GM12878 (cell line): ENCODE data around the gene ADIPOR1.

Experiments
- CEBPB ChIP-seq, 2 experiments: fragments of 150-350 bp in 1 of 2; IDR thresholded peaks; 2 replicates each; pipeline ENCODE4 v1.6.1; 2012 to 2014; ENCODE audit warnings: low read depth in 2 of 2, low read length in 2 of 2, borderline replicate concordance in 1 of 2, inconsistent platforms in 1 of 2
- CTCF ChIP-seq, 3 experiments: IDR thresholded peaks in 2 of 3; conservative IDR thresholded peaks in 1 of 3; 2 replicates each; pipeline ENCODE4 v1.5.1; 2011; ENCODE audit warnings: low read depth in 3 of 3, low read length in 3 of 3, mild to moderate bottlenecking in 3 of 3, control low read depth in 2 of 3, moderate library complexity in 2 of 3, inconsistent platforms in 1 of 3, mixed read lengths in 1 of 3; ENCODE audit not compliant: control insufficient read depth in 2 of 3, insufficient read depth in 1 of 3; ENCODE audit errors: extremely low read depth in 1 of 3
- KDM1A ChIP-seq: fragments of 200-600 bp; sonication (generic); IDR thresholded peaks from 2 replicates; pipeline ENCODE4 v1.6.1; 2016; ENCODE audit warnings: borderline replicate concordance
- NBN ChIP-seq: fragments of 450-650 bp; IDR thresholded peaks from 2 replicates; pipeline ENCODE4 v1.6.1; 2016
- NFYB ChIP-seq: IDR thresholded peaks from 2 replicates; pipeline ENCODE4 v1.6.1; 2011; ENCODE audit warnings: low read depth, mild to moderate bottlenecking, low read length, improper control_type of control experiment, moderate library complexity; ENCODE audit not compliant: insufficient read depth
- TF ChIP-seq, protein P1 (sequence below): IDR thresholded peaks from 2 replicates; pipeline ENCODE4 v1.6.1; 2012; ENCODE audit warnings: mild to moderate bottlenecking, low read depth, low read length
- TF ChIP-seq, protein P2 (sequence below): IDR thresholded peaks from 2 replicates; pipeline ENCODE4 v1.6.1; 2012; ENCODE audit warnings: low read depth, low read length, improper control_type of control experiment
- TF ChIP-seq, protein P3 (sequence below): IDR thresholded peaks from 2 replicates; pipeline ENCODE4 v1.6.1; 2012; ENCODE audit warnings: low read depth, low read length, improper control_type of control experiment

DNA sequence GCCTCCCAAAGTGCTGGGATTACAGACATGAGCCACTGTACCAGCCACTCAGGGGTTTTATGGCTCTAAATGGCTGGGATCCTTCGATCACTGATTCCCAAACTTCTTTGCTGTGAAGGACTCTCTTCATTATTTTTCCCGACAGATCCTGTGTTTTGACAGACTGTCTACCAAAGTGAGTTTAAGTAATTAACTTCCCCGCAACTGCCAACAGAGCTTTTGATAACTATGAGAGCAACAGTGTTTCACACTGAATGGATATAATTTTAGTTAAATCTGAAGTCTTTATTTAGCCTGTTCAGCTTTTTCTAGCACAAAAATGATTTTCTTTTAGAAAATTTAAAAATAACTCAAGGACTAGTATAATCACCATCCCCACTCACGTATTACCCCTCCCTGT lies 56.6 kb downstream of the ADIPOR1 start:
- TF ChIP-seq, protein P1, sequence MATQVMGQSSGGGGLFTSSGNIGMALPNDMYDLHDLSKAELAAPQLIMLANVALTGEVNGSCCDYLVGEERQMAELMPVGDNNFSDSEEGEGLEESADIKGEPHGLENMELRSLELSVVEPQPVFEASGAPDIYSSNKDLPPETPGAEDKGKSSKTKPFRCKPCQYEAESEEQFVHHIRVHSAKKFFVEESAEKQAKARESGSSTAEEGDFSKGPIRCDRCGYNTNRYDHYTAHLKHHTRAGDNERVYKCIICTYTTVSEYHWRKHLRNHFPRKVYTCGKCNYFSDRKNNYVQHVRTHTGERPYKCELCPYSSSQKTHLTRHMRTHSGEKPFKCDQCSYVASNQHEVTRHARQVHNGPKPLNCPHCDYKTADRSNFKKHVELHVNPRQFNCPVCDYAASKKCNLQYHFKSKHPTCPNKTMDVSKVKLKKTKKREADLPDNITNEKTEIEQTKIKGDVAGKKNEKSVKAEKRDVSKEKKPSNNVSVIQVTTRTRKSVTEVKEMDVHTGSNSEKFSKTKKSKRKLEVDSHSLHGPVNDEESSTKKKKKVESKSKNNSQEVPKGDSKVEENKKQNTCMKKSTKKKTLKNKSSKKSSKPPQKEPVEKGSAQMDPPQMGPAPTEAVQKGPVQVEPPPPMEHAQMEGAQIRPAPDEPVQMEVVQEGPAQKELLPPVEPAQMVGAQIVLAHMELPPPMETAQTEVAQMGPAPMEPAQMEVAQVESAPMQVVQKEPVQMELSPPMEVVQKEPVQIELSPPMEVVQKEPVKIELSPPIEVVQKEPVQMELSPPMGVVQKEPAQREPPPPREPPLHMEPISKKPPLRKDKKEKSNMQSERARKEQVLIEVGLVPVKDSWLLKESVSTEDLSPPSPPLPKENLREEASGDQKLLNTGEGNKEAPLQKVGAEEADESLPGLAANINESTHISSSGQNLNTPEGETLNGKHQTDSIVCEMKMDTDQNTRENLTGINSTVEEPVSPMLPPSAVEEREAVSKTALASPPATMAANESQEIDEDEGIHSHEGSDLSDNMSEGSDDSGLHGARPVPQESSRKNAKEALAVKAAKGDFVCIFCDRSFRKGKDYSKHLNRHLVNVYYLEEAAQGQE = no peak
- TF ChIP-seq, protein P2, sequence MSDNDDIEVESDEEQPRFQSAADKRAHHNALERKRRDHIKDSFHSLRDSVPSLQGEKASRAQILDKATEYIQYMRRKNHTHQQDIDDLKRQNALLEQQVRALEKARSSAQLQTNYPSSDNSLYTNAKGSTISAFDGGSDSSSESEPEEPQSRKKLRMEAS = no peak
- TF ChIP-seq, protein P3, sequence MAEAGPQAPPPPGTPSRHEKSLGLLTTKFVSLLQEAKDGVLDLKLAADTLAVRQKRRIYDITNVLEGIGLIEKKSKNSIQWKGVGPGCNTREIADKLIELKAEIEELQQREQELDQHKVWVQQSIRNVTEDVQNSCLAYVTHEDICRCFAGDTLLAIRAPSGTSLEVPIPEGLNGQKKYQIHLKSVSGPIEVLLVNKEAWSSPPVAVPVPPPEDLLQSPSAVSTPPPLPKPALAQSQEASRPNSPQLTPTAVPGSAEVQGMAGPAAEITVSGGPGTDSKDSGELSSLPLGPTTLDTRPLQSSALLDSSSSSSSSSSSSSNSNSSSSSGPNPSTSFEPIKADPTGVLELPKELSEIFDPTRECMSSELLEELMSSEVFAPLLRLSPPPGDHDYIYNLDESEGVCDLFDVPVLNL = no peak
- no peak for TF ChIP-seq CEBPB (IDR thresholded peaks at IDR 0.05; ENCODE audit: borderline replicate concordance in 1 of 2, low read depth in 2 of 2, low read length in 2 of 2)
- TF ChIP-seq NBN = no peak
- TF ChIP-seq KDM1A = no peak
- TF ChIP-seq CTCF (IDR thresholded peaks at IDR 0.05 in 2 of 3, conservative IDR thresholded peaks at IDR 0.05 in 1 of 3; ENCODE audit: control insufficient read depth in 2 of 3, extremely low read depth in 1 of 3, insufficient read depth in 1 of 3, low read depth in 3 of 3, low read length in 3 of 3) = no peak
- TF ChIP-seq NFYB = no peak
